DND-41 (cell line): ENCODE data around the gene CDKL4.

Source experiments
- EZH2 ChIP-seq: IDR thresholded peaks from 3 replicates; pipeline ENCODE4 v1.6.1; 2012; ENCODE audit warnings: borderline replicate concordance, low read depth, mild to moderate bottlenecking, moderate library complexity, low read length, inconsistent platforms; ENCODE audit not compliant: severe bottlenecking
- TF ChIP-seq, protein P1 (sequence below): IDR thresholded peaks from 2 replicates; pipeline ENCODE4 v1.5.1; 2012; ENCODE audit warnings: borderline replicate concordance, low read length, moderate library complexity, mild to moderate bottlenecking; ENCODE audit not compliant: poor library complexity, severe bottlenecking; ENCODE audit errors: extremely low read depth

DNA sequence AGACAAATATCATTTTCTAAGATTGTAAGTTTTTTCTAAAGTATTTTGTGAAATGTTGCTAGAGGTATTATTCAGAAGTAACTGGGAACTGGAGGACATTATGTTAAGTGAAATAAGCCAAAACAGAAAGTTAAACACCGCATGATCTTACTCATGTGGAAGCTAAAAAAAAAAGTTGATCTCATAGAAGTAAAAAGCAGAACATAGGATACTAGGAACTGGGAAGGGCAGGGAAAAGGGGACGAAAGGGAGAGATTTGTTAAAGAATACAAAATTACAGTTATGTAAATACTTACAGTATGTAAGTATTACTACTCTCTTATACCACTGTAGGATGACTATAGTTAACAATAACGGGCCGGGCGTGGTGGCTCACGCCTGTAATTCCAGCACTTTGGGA lies 46.7 kb upstream of the CDKL4 start:
- TF ChIP-seq, protein P1, sequence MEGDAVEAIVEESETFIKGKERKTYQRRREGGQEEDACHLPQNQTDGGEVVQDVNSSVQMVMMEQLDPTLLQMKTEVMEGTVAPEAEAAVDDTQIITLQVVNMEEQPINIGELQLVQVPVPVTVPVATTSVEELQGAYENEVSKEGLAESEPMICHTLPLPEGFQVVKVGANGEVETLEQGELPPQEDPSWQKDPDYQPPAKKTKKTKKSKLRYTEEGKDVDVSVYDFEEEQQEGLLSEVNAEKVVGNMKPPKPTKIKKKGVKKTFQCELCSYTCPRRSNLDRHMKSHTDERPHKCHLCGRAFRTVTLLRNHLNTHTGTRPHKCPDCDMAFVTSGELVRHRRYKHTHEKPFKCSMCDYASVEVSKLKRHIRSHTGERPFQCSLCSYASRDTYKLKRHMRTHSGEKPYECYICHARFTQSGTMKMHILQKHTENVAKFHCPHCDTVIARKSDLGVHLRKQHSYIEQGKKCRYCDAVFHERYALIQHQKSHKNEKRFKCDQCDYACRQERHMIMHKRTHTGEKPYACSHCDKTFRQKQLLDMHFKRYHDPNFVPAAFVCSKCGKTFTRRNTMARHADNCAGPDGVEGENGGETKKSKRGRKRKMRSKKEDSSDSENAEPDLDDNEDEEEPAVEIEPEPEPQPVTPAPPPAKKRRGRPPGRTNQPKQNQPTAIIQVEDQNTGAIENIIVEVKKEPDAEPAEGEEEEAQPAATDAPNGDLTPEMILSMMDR: no peak
- no peak for TF ChIP-seq EZH2
